ENCODE measurements around the gene MGARP. TPM values are rescaled to one million over a fixed set of nuclear protein-coding genes. Genes with fewer than 3 reads are reported as not detected.

MGARP gene
- total RNA-seq, 1 experiment from 2014 or later, result 2.3 TPM

DNA sequence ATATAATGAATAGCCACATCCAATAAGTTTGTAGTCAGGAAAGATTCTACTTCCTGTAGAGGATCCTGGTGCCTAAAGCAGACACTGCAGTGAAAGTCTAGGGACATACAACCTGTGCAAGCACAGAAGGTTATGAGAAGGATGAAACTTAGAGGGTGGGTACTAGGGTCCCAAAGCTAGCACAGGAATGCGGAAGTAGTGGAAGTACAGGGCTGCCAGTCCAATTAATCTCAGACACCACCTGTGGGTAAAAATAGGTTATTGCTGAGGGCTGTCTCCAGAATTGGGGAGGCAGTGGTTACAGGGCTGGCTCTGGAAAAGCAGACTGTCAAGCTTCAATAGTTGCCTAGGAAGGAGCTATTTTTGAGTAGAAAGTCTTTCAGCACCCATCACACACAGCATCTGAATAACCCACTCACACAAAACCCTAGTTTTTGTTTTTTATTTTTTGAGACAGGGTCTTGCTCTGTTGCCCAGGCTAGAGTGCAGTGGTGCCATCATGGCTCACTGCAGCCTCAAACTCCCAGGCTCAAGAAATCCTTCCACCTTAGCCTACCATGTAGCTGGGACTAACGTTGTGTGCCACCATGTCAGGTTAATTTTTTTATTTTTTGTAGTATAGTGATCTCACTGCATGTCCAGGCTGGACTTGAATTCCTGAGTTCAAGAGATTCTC is 52.2 kb downstream of the MGARP start:
- H3K36me3 ChIP-seq (ENCODE audit: control insufficient read depth, insufficient read depth, low read length), result no peaks in the 10 kb centered on the region
- ATAC-seq (no peak; the same call in 1 of the 2 replicates), DNase-seq (ENCODE audit: low read depth, low spot score) (no peak)
- no peak overlapping the region for H3K4me3 ChIP-seq (ENCODE audit: low read depth in 2 of 2, low read length in 2 of 2)
- POLR2A ChIA-PET, result no interaction called here
- H3K4me1 ChIP-seq (ENCODE audit: control insufficient read depth, insufficient read depth, low read length), result no peaks in the 10 kb centered on the region
- intact Hi-C loops (cut with micrococcal nuclease; ENCODE audit: unreplicated experiment), result loop anchor here (10.0 kb wide), 1 partner anchor 47 kb away; no protein-coding TSS in a partner anchor
- H3K27ac ChIP-seq (ENCODE audit: low read length), result no peak overlapping the region
- CTCF ChIA-PET, result no interaction called here
- H3K9me3 ChIP-seq (ENCODE audit: control insufficient read depth, insufficient read depth, low read depth, low read length), result no peaks in the 10 kb centered on the region
- no peaks in the 10 kb centered on the region for H3K27me3 ChIP-seq (ENCODE audit: control insufficient read depth, insufficient read depth, low read length)
- no peak for TF ChIP-seq REST (IDR thresholded peaks at IDR 0.05; ENCODE audit: insufficient read depth in 1 of 2, low read depth in 2 of 2, low read length in 1 of 2)
- peak; percentile 5; the same call in 1 of the 2 replicates for TF ChIP-seq CTCF (IDR thresholded peaks at IDR 0.05)
- no TSS peak for BruUV-seq (replicated peaks)
- in situ Hi-C loops (cut with HindIII; ENCODE audit: low pct_unique_long_range_greater_than_20kb, low sequenced_read_pairs), result no loop called here

DNA sequence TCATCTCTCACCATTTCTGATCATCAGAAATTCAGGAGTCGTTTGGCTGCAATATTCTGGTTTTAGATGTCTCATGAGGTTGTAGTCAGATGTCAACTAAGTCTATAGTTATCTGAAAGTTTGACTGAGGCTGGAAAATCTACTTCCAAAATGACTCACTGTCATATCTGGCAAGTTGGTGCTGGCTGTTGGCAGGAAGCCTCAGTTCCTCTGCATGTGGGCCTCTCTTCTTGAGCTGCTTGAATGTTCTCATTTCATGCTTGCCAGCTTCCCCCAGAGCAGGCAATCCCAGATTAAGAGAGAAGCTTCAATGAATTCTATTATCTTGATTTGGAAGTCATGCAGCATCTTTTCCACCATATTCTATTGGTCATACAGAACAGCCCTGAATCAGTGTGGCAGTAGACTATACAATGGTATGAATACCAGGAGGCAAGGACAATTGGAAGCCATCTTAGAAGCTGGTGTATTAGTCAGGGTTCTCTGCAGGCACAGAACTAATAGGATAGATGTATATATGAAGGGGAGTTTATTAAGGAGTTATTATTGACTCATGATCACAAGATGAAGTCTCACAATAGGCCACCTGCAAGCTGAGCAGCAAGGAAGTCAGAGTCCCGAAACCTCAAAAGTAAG is 56.2 kb downstream of the MGARP start:
- ATAC-seq (no peak), DNase-seq (ENCODE audit: low read depth, low spot score) (no peak)
- no peaks in the 10 kb centered on the region for H3K27me3 ChIP-seq (ENCODE audit: control insufficient read depth, insufficient read depth, low read length)
- POLR2A ChIA-PET, result interaction anchor here (0.7 kb wide), 1 partner anchor 320 kb away, joined by 4 read pairs; no protein-coding TSS in a partner anchor
- intact Hi-C loops (cut with micrococcal nuclease; ENCODE audit: unreplicated experiment), result loop anchor here (10.0 kb wide), 1 partner anchor 51 kb away; no protein-coding TSS in a partner anchor
- no peaks in the 10 kb centered on the region for H3K9me3 ChIP-seq (ENCODE audit: control insufficient read depth, insufficient read depth, low read depth, low read length)
- H3K36me3 ChIP-seq (ENCODE audit: control insufficient read depth, insufficient read depth, low read length), result no peaks in the 10 kb centered on the region
- H3K27ac ChIP-seq (ENCODE audit: low read length), result no peak overlapping the region
- CTCF ChIA-PET, result no interaction called here
- no TSS peak for BruUV-seq (replicated peaks)
- H3K4me3 ChIP-seq (ENCODE audit: low read depth in 2 of 2, low read length in 2 of 2), result no peak overlapping the region
- no peaks in the 10 kb centered on the region for H3K4me1 ChIP-seq (ENCODE audit: control insufficient read depth, insufficient read depth, low read length)
- no peak for TF ChIP-seq TCF7L2 (IDR thresholded peaks at IDR 0.05; ENCODE audit: low read depth, low read length)
- no peak for TF ChIP-seq REST (IDR thresholded peaks at IDR 0.05; ENCODE audit: insufficient read depth in 1 of 2, low read depth in 2 of 2, low read length in 1 of 2)
- no peak for TF ChIP-seq POLR2AphosphoS5 (IDR thresholded peaks at IDR 0.05; ENCODE audit: low read depth, low read length)
- TF ChIP-seq CTCF (IDR thresholded peaks at IDR 0.05), result no peak
- TF ChIP-seq SIN3A (IDR thresholded peaks at IDR 0.05; ENCODE audit: borderline replicate concordance, insufficient read depth, low read depth, low read length), result no peak
- in situ Hi-C loops (cut with HindIII; ENCODE audit: low pct_unique_long_range_greater_than_20kb, low sequenced_read_pairs), result no loop called here
